Right kidney (tissue), 1 donor: ENCODE data around the gene TXK.

ENCODE experiments used
- DNase-seq: peaks from one replicate; pipeline ENCODE4 v3.0.0-alpha.2; 2016

TXK gene

GRCh38 chr4:48103483-48104139, 30.4 kb downstream of the TXK start:
- DNase-seq, result no peak

- no peak for DNase-seq
These were observed 31.7 kb downstream of the TXK start for GRCh38 chr4:48102303-48102702.

- no peak for DNase-seq
These were observed 33.8 kb downstream of the TXK start for GRCh38 chr4:48100256-48100655.

- DNase-seq, result no peak
These were observed 38.6 kb downstream of the TXK start for GRCh38 chr4:48095441-48095840.

GRCh38 chr4:48093991-48094416, 40.0 kb downstream of the TXK start:
- no peak for DNase-seq

GRCh38 chr4:48090621-48091020, 43.4 kb downstream of the TXK start:
- DNase-seq, result no peak

GRCh38 chr4:48085821-48086589, 48.0 kb downstream of the TXK start:
- DNase-seq, result no peak

- no peak for DNase-seq
These were observed 51.1 kb downstream of the TXK start for GRCh38 chr4:48082956-48083355.

GRCh38 chr4:48081196-48081595, 52.9 kb downstream of the TXK start:
- no peak for DNase-seq

- DNase-seq, result no peak
These were observed 54.1 kb downstream of the TXK start for GRCh38 chr4:48079972-48080391.

- no peak for DNase-seq
These were observed 55.0 kb downstream of the TXK start for GRCh38 chr4:48078862-48079655.

GRCh38 chr4:48078425-48078824, 55.6 kb downstream of the TXK start:
- DNase-seq, result no peak

GRCh38 chr4:48074657-48075056, 59.4 kb downstream of the TXK start:
- no peak for DNase-seq

GRCh38 chr4:48073567-48074103, 60.4 kb downstream of the TXK start:
- DNase-seq, result no peak

GRCh38 chr4:48071191-48071590, 62.9 kb downstream of the TXK start:
- no peak for DNase-seq

GRCh38 chr4:48069026-48069425, 65.0 kb downstream of the TXK start:
- no peak for DNase-seq

- DNase-seq, result no peak
These were observed 65.9 kb downstream of the TXK start for GRCh38 chr4:48068182-48068581.

GRCh38 chr4:48067536-48067935, 66.5 kb downstream of the TXK start:
- no peak for DNase-seq

GRCh38 chr4:48065587-48066052, 68.4 kb downstream of the TXK start:
- no peak for DNase-seq

GRCh38 chr4:48064349-48064748, 69.7 kb downstream of the TXK start:
- DNase-seq, result no peak

GRCh38 chr4:48058617-48059530, 75.2 kb downstream of the TXK start:
- DNase-seq, result no peak

GRCh38 chr4:48051078-48051477, 83.0 kb downstream of the TXK start:
- no peak for DNase-seq
